GM13977 (cell line): ENCODE data around the gene TXNDC16.

Source experiments
- DNase-seq: peaks from one replicate; pipeline ENCODE4 v3.0.0; 2012; ENCODE audit warnings: low spot score
- CTCF ChIP-seq: IDR thresholded peaks from 2 replicates; pipeline ENCODE4 v1.5.1; 2012; ENCODE audit warnings: mild to moderate bottlenecking, control low read depth; ENCODE audit not compliant: insufficient read depth; ENCODE audit errors: extremely low read depth, missing control alignments
- in situ Hi-C: fragments of 300-500 bp; cut with MboI; formaldehyde crosslinking; loops from one replicate; pipeline ENCODE4 v1.12.0; 2022; ENCODE audit warnings: low sequenced_read_pairs, low pct_unique_long_range_greater_than_20kb, mixed read lengths, inconsistent platforms; ENCODE audit not compliant: unreplicated experiment

Gene TXNDC16

GRCh38 chr14:52422650-52423356, 129.5 kb downstream of the TXNDC16 start:
- DNase-seq, result no peak
- in situ Hi-C loops, result no loop called here
- TF ChIP-seq CTCF, result no peak

GRCh38 chr14:52417139-52417538, 135.2 kb downstream of the TXNDC16 start:
- in situ Hi-C loops, result no loop called here
- no peak for TF ChIP-seq CTCF

GRCh38 chr14:52413729-52414408, 138.4 kb downstream of the TXNDC16 start:
- TF ChIP-seq CTCF, result no peak
- no peak for DNase-seq
- in situ Hi-C loops, result no loop called here

More at GRCh38 chr14:52417139-52417538, 135.2 kb downstream of the TXNDC16 start:
- no peak for DNase-seq

- in situ Hi-C loops, result no loop called here
- DNase-seq, result no peak
- no peak for TF ChIP-seq CTCF
Measured at GRCh38 chr14:52412426-52412825, 139.9 kb downstream of the TXNDC16 start.

GRCh38 chr14:52405314-52405713, 147.0 kb downstream of the TXNDC16 start:
- no peak for TF ChIP-seq CTCF
- DNase-seq, result no peak
- in situ Hi-C loops, result no loop called here

GRCh38 chr14:52402812-52403526, 149.3 kb downstream of the TXNDC16 start:
- in situ Hi-C loops, result no loop called here
- no peak for TF ChIP-seq CTCF
- peak; percentile 21 for DNase-seq
